H54 (cell line): ENCODE results near the gene APEX1.
"Not testable (repeated sequence)": the region's sequence is repeated elsewhere in the genome, so short reads cannot be mapped to it uniquely, and the experiment has no call there.

Experiments used
- DNase-seq: peaks from one replicate; pipeline ENCODE4 v3.0.0; 2011; ENCODE audit warnings: low spot score, mixed read lengths; ENCODE audit not compliant: insufficient read length
- FAIRE-seq: peaks from 3 replicates; lab custom pipeline; 2011; peaks lifted over from hg19 to GRCh38; lab: Jason Lieb, UNC
- POLR2A ChIP-seq: IDR thresholded peaks from 2 replicates; pipeline ENCODE4 v1.6.1; 2011; ENCODE audit warnings: low read depth, mild to moderate bottlenecking, low read length

Gene APEX1

DNA sequence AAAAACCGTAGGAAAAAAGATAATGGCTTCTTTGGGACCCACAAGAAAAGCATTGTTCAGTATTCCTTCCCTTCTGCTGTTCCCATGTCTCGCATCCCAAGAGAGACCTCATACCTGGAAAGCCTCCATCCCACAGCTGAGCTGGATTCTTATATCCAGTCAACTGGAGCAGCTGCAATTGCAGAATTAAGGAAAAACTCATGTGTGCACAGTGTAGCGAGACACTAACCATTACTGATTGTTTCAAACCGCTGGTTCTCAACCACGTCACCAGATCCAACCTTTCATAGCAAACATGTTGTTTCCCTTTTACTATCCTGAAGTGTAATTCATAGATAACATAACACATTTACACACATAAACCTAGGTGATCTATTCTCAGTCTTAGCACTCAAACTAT, 44.9 kb downstream of the APEX1 start:
- TF ChIP-seq POLR2A = no peak
- FAIRE-seq = no peak
- no peak for DNase-seq

DNA sequence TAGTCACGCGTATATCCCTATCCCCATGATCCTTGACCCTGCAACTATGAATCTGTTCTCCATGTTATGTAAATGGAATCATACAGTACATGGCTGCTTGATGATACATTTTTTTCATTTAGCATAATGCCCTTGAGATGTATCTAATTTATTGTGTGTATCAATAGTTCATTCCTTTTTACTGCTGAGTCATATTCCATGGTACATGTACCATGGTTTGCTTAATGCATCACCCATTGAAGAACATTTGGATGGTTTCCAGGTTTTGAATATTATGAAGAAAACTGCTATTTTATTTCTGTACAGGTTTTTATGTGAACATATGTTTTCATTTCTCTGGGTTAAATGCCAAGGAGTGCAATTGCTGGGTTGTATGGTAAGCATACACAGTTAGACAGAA, 46.3 kb downstream of the APEX1 start:
- no peak for TF ChIP-seq POLR2A
- no peak for FAIRE-seq
- no peak for DNase-seq

DNA sequence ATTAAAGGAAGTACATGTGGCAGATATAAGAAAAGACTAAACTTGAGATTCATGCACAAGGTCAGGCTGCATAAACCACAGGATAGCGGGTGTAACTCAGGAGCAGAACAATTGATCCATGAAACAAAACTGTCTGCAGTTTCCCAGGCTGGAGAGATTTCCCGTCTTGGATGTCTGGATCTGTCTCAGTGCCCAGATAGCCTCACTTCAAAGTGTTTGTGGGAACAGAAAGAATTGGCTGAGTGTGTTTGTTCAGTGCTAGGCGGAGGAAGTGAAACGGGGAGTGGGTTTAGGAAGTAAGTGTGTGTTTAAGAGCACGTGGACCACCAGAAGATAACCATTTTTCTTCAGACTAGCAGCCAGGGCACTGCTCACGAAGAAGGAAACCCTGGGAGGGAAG, 48.9 kb downstream of the APEX1 start:
- FAIRE-seq (no peak), DNase-seq (no peak)
- TF ChIP-seq POLR2A = no peak

DNA sequence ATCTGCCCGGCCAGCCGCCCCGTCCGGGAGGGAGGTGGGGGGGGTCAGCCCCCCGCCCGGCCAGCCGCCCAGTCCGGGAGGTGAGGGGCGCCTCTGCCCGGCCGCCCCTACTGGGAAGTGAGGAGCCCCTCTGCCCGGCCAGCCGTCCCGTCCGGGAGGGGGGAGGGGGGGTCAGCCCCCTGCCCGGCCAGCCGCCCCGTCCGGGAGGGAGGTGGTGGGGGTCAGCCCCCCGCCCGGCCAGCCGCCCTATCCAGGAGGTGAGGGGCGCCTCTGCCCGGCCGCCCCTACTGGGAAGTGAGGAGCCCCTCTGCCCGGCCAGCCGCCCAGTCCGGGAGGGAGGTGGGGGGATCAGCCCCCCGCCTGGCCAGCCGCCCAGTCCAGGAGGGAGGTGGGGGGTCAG, 51.2 kb downstream of the APEX1 start:
- DNase-seq, FAIRE-seq: not testable (repeated sequence)

DNA sequence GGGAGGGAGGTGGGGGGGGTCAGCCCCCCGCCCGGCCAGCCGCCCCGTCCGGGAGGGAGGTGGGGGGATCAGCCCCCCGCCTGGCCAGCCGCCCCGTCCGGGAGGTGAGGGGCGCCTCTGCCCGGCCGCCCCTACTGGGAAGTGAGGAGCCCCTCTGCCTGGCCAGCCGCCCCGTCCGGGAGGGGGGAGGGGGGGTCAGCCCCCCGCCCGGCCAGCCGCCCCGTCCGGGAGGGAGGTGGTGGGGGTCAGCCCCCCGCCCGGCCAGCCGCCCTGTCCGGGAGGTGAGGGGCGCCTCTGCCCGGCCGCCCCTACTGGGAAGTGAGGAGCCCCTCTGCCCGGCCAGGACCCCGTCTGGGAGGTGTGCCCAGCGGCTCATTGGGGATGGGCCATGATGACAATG, 51.7 kb downstream of the APEX1 start:
- not testable (repeated sequence) for DNase-seq, FAIRE-seq
